GM12875 (cell line): ENCODE measurements around the gene FLT3LG.

Experiments
- H3K4me3 ChIP-seq: one replicate; pipeline ENCODE4 v1.5.1; 2011; ENCODE audit warnings: low read depth, low read length, control low read depth
- CTCF ChIP-seq: IDR thresholded peaks from 2 replicates; pipeline ENCODE4 v1.5.1; 2011; ENCODE audit warnings: low read depth, mild to moderate bottlenecking, control low read depth, inconsistent platforms, low read length, moderate library complexity, borderline replicate concordance; ENCODE audit not compliant: insufficient read depth

The FLT3LG gene

GRCh38 chr19:49445997-49446396 is 28.0 kb upstream of the FLT3LG start:
- TF ChIP-seq CTCF: no peak

GRCh38 chr19:49447485-49448431 is 26.3 kb upstream of the FLT3LG start:
- no peak for TF ChIP-seq CTCF
- no peak overlapping the region for H3K4me3 ChIP-seq

More at GRCh38 chr19:49445997-49446396, 28.0 kb upstream of the FLT3LG start:
- no peak overlapping the region for H3K4me3 ChIP-seq

GRCh38 chr19:49448432-49448786 is 25.6 kb upstream of the FLT3LG start:
- no peak for TF ChIP-seq CTCF
- H3K4me3 ChIP-seq: no peak overlapping the region

GRCh38 chr19:49450405-49450804 is 23.6 kb upstream of the FLT3LG start:
- H3K4me3 ChIP-seq: peak overlapping the region; percentile 97
- no peak for TF ChIP-seq CTCF

- H3K4me3 ChIP-seq: peak within 1 kb of the TSS; percentile 97
- no peak for TF ChIP-seq CTCF
Observed at GRCh38 chr19:49451430-49452181, 22.4 kb upstream of the FLT3LG start, which contains the start of gene PIH1D1. TSS of gene PIH1D1 (minus strand) at chr19:49451814. CDS start at chr19:49451574, 240 bp downstream.

GRCh38 chr19:49453013-49453756 is 20.8 kb upstream of the FLT3LG start, which contains the start of gene ALDH16A1:
TSS of gene ALDH16A1 (plus strand) at chr19:49453225. CDS start at chr19:49453332, 107 bp downstream.
- H3K4me3 ChIP-seq: peak within 1 kb of the TSS; percentile 97
- TF ChIP-seq CTCF: no peak
